Stimulated activated CD4-positive, alpha-beta T cell treated with anti-CD3 and anti-CD28 coated beads, TNF-alpha, amount 100 ng/mL, for 24 hours (primary cell): ENCODE results near the gene IFITM2.
"Not testable (repeated sequence)": the region's sequence is repeated elsewhere in the genome, so short reads cannot be mapped to it uniquely, and the experiment has no call there.

Source experiments
- DNase-seq, 3 experiments: peaks; one replicate each; pipeline ENCODE4 v3.0.0-alpha.2; 2020; ENCODE audit warnings: low read depth in 3 of 3

The IFITM2 gene

DNA sequence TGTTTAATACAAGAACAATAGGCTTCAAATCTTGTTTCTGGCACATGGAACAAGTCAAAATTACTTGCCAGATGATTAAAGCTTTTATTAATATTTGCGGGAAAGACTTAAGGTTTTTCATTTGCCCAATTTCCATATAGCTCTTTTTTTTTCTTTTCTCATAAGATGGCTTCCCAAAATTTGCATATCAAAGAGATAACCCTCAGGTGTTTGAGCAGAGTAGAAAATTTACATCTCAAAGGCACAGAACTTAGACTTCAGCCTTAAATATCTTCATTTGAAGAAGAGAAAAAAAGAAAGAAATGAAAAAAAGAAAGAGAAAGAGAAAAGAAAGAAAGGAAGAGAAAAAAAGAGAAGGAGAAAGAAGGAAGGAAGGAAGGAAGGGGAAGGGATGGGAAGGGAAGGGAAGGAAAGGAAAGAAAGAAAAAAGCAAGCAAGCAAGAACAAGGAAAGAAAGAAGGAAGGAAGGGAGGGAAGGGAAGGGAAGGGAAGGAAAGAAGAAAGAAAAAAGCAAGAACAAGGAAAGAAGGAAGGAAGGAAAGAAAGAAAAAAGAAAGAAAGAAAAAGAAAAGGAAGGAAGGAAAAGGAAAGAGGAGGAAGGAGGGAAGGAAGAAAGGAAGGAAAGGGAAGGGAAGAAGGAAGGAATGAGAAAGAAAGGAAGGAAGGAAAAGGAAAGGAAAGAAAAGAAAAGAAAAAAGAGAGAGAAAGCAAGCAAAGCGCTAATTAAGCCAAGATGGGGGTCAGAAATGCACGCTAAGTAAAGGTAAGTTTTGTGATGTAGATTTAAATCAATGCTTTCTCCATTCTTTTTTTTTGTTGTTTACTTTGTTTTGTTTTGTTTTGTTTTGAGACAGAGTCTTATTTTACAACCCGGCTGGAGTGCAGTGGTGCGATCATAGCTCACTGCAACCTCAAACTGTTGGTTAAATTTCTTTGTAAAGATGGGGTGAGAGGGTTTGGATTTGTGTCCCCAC lies 33.2 kb downstream of the IFITM2 start:
- no peak for DNase-seq

- DNase-seq: no peak
These were observed 34.7 kb downstream of the IFITM2 start for GRCh38 chr11:342328-342727.

DNA sequence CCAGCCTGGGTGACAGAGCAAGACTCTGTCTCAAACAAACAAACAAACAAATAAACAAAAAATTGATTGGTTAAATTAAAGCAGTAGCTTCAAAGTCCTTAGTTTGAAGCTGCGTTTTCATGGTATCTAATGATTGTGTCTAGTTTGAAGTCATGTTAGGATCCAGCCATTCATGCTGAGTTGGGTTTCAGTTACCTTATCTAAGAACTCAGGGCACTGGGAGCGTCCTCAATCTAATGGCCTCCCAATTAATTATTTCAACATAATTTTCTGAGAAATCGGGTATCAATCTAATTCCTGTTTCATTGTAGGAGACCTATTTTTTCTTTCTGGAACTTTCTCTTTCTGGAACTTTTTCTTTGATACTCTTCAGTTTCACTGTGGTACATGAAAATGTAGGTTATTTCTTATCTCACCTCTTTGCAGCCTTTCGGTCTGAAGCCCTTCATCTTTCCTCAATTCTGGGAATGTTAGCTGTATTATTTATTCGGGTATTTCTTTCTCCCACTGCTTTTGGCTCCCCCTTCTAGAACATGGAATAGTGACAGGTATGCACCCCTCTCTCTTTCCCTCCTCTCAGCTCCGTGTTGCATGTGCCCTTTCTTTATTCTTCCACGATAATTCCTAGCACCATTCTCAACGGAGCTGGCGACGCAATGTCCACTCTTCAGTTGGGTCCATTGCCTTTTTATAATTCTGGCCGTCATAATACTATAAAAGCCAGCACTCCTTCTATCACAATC lies 37.4 kb downstream of the IFITM2 start:
- DNase-seq: no peak

- DNase-seq: no peak
These were observed 38.9 kb downstream of the IFITM2 start for GRCh38 chr11:346529-346928.

- not testable (repeated sequence) for DNase-seq
These were observed 41.8 kb downstream of the IFITM2 start for GRCh38 chr11:349270-349954.

GRCh38 chr11:350033-350722 lies 42.6 kb downstream of the IFITM2 start:
- not testable (repeated sequence) for DNase-seq

- no peak for DNase-seq
These were observed 43.2 kb downstream of the IFITM2 start for GRCh38 chr11:350723-351255.

- no peak for DNase-seq
These were observed 43.8 kb downstream of the IFITM2 start for GRCh38 chr11:351411-351810.

- no peak for DNase-seq
These were observed 44.9 kb downstream of the IFITM2 start for GRCh38 chr11:352456-353031.

DNA sequence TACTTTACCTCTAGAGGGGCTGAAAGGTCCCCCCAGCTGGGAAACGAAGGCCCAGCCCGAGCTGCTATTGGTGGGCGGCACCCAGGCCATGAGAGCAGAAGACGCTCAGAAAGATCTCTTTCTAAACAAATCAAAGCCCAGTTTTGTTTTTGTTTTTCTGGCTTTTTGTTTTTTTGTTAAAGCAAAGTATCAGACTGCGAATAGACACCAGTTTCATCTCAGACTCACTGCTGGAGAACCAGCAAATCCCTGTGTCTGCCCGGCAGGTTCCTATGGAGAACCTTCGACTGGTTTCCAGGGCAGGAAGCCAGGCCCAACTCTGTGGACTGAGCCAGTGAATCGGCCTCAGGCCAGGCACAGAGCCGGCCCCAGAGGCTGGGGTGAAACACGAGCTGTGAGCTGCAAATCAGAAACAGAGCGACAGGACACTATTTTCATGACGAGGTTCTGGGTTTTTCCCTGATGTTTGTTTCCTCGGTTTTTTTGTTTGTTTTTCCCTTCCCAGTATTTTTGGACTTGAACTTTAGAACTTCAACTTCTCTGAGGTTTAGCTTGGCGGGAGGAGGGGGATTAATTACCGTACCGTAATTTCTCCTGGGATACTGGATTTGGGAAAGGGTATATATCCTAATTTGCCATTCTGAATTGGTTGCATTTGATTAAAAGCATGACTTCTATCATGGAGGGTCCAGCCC lies 45.7 kb downstream of the IFITM2 start:
- DNase-seq: no peak

DNA sequence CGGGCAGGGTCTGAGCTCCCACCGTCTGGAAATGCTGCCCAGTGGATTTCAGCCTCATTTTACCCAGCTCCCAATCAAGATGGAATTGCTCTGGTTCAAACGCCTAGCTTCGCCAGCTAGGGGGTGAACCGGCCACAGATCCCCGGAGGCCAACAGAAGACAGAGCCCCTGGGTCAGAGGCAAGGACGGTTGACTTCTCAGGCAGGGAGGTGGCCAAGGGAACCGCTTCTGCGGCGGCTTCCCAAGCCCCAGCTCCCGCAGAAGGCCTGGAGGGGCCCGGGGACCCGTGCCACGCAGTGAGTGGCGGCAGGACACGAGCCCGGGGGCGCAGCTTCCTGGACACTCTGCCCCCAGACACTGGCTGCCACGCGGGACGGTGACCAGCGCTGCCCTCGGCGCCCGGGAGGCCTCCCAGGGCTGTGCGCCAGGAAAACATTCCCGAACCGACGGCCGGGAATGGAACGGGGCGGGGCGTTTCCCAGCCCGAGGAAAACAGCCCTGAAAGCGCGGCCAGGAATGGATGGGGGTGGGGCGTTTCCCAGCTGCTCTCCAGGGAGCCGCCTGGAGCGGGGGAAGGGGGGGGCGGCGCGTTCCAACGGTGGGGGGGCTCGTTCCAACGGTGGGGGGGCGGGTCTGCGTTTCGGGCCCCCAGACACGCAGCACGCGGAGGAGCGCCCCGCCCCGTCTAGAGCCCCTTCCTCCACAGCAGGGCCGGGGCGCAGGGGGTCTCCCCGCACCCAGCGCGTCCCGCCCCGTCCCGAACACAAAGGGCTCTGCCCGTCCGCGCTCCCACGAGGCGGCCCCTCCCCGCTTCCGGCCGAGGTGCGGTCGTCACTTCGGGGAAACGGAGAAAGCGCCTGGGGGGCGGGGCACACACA lies 48.2 kb downstream of the IFITM2 start:
- peak; percentile 77 to 89 (median 79) for DNase-seq

DNA sequence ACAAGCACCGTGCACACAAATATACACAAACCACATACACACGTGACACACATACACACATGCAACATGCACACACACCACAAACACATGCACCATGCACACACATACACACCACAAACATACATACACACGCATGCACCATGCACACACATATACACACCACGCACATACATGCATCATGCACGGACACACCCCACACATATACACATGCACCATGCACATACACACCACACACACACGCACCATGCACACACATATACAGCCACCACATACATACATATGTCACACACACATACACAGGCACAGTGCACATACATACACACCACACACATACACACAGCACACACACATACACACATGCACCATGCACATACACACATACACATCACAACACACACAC lies 49.0 kb downstream of the IFITM2 start:
- no peak for DNase-seq

- DNase-seq: no peak
These were observed 50.0 kb downstream of the IFITM2 start for GRCh38 chr11:357582-357981.

DNA sequence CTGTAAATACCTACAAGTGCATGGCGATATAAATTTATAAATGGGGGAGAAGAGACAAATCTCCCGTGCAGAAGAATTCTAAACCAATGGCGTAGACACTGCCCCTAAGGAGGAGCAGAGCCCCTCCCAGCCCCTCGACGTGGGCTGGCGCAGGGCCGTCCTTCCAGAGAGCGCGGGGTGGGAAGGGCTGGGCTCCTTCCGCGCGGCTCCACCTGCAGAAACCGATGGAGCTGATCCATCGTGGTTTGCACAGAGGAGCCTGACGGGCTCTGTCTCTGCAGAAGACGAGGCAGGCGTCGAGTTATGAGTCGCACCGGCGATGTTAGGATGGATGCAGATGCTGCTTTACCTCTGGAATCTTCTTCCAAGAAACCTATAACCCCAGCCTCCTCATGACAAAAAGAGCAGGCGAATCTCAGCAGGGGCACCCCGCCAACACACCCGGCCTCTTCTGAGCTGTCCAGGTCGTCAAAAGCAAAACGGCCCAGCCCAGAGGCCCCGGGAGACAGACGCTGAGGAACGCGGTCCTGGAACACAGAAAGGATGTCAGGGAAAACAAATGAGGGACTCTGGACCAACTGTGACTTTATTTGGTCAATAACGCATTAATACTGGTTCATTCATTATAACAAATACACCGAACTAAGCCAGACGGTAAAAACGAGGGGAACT lies 50.6 kb downstream of the IFITM2 start:
- no peak for DNase-seq
